Left lung (tissue), 10 donors: ENCODE data around the gene CAMSAP1. TPM values are rescaled to one million over a fixed set of nuclear protein-coding genes. Genes with fewer than 3 reads are reported as not detected.

Experiments used
- ATAC-seq: fragments of 200-7000 bp; cut with Tn5 transposase; one replicate; pipeline ENCODE4 v1.9.1; 2020; ENCODE audit warnings: moderate library complexity
- DNase-seq, 4 donors: peaks; one replicate each; pipeline ENCODE4 v3.0.0-alpha.2; 2013 to 2020
- H3K27ac ChIP-seq, 2 donors: fragments of 200-600 bp; sonication (generic) in 1 of 2; one replicate each; pipeline versions ENCODE4 v1.5.0 to v1.8.0; 2020 to 2021
- H3K27me3 ChIP-seq, 2 donors: fragments of 200-600 bp; sonication (generic) in 1 of 2; one replicate each; pipeline versions ENCODE4 v1.5.0 to v1.8.0; 2020 to 2021
- H3K36me3 ChIP-seq, 2 donors: fragments of 200-600 bp; sonication (generic) in 1 of 2; one replicate each; pipeline versions ENCODE4 v1.5.0 to v1.8.0; 2020 to 2021
- H3K4me1 ChIP-seq, 2 donors: fragments of 200-600 bp; one replicate each; pipeline ENCODE4 v1.8.0; 2021
- H3K4me3 ChIP-seq, 2 donors: fragments of 200-600 bp; sonication (generic) in 1 of 2; one replicate each; pipeline versions ENCODE4 v1.5.0 to v1.8.0; 2020 to 2021; ENCODE audit warnings: mild to moderate bottlenecking in 1 of 2
- H3K9me3 ChIP-seq, 2 donors: fragments of 200-600 bp; sonication (generic) in 1 of 2; one replicate each; pipeline versions ENCODE4 v1.5.0 to v1.8.0; 2020 to 2021
- CTCF ChIP-seq, 2 donors: fragments of 200-600 bp; sonication (generic) in 1 of 2; IDR thresholded peaks; one replicate each; pipeline versions ENCODE4 v1.5.0 to v1.8.0; 2021; ENCODE audit warnings: antibody characterized with exemption in 2 of 2
- intact Hi-C, 2 donors: fragments of 100-400 bp; cut with DNase I; formaldehyde crosslinking; loops; one replicate each; pipeline versions ENCODE4 v1.11.2 to v1.14.2; 2022
- polyA plus RNA-seq, 6 donors: library from polyadenylated mRNA; unstranded; fragments of 120-200 nt; gene quantifications; one replicate each; pipeline ENCODE4 v1.2.1, GENCODE V29; 2013; ENCODE audit not compliant: insufficient read length in 6 of 6
- total RNA-seq, 2 donors: library from RNA; stranded (reverse); fragmentation: NEBNext Ultra II Directional; extraction: Animal tissue kit (Norgen Biotek cat#: 25700); gene quantifications; one replicate each; pipeline ENCODE4 v1.2.1, GENCODE V29; 2021
- donor health status: DM: no; HTN: yes; CAD: no.
- donor health status: DM: no; HTN: no; CAD: no.

CAMSAP1 gene
- total and polyA plus RNA-seq, 8 donors = 20.4 to 27.0 (median 24.0) TPM

- Histone ChIP-seq H3K27ac (no peak overlapping the region), H3K36me3 (peaks cover 0 to 72% of the 10 kb centered on the region in 2 donors), H3K4me3 (no peak overlapping the region), H3K27me3 (no peaks in the 10 kb centered on the region), H3K9me3 (no peaks in the 10 kb centered on the region), H3K4me1 (no peaks in the 10 kb centered on the region)
- ATAC-seq = no peak
- peak in 1 of 4 donors; percentile 11 for DNase-seq
- no peak for TF ChIP-seq CTCF (IDR thresholded peaks at IDR 0.05)
- intact Hi-C loops = no loop called here
Observed at GRCh38 chr9:135811801-135812200, 95.5 kb downstream of the CAMSAP1 start.

- ATAC-seq = no peak
Observed at GRCh38 chr9:135810806-135811575, 96.4 kb downstream of the CAMSAP1 start.

GRCh38 chr9:135809166-135809565 lies 98.2 kb downstream of the CAMSAP1 start:
- Histone ChIP-seq H3K9me3 (no peaks in the 10 kb centered on the region), H3K36me3 (peaks cover 0 to 46% of the 10 kb centered on the region in 2 donors), H3K27me3 (no peaks in the 10 kb centered on the region), H3K27ac (no peak overlapping the region), H3K4me1 (no peaks in the 10 kb centered on the region), H3K4me3 (no peak overlapping the region)
- intact Hi-C loops = no loop called here
- no peak for ATAC-seq
- TF ChIP-seq CTCF (IDR thresholded peaks at IDR 0.05) = no peak
- DNase-seq = no peak

More at GRCh38 chr9:135810806-135811575, 96.4 kb downstream of the CAMSAP1 start:
- no peak for DNase-seq
- H3K27ac ChIP-seq = no peak overlapping the region
- H3K9me3 ChIP-seq = no peaks in the 10 kb centered on the region
- H3K36me3 ChIP-seq = peaks cover 0 to 64% of the 10 kb centered on the region in 2 donors
- intact Hi-C loops = no loop called here
- no peak for TF ChIP-seq CTCF (IDR thresholded peaks at IDR 0.05)
- no peak overlapping the region for H3K4me3 ChIP-seq
- H3K27me3 ChIP-seq = no peaks in the 10 kb centered on the region
- H3K4me1 ChIP-seq = no peaks in the 10 kb centered on the region

GRCh38 chr9:135805422-135806022 lies 101.8 kb downstream of the CAMSAP1 start:
- H3K36me3 ChIP-seq = peaks cover 0 to 10% of the 10 kb centered on the region in 2 donors
- H3K27me3 ChIP-seq = no peaks in the 10 kb centered on the region
- no peak overlapping the region for H3K4me3 ChIP-seq
- intact Hi-C loops = no loop called here
- no peak overlapping the region for H3K27ac ChIP-seq
- no peaks in the 10 kb centered on the region for H3K4me1 ChIP-seq
- no peak for ATAC-seq
- H3K9me3 ChIP-seq = no peaks in the 10 kb centered on the region
- no peak for TF ChIP-seq CTCF (IDR thresholded peaks at IDR 0.05)
- peak in 1 of 4 donors; percentile 45 for DNase-seq
